ENCODE results near the gene VSIG4.

GRCh38 chrX:66015900-66016689 is 23.8 kb downstream of the VSIG4 start:
- no peak for TF ChIP-seq CTCF (conservative IDR thresholded peaks at IDR 0.05; ENCODE audit: low read length)
- TF ChIP-seq EZH2phosphoT487 (IDR thresholded peaks at IDR 0.05; ENCODE audit: borderline replicate concordance): no peak

All from Loucy (cell line).